HepG2 (cell line): ENCODE measurements around the gene NFX1.

ENCODE experiments used
- ZNF282 ChIP-seq: fragments of 450-650 bp; IDR thresholded peaks from 2 replicates; pipeline ENCODE4 v1.6.1; 2018; ENCODE audit not compliant: partially characterized antibody
- TF ChIP-seq, protein P1 (sequence below): sonication (generic); formaldehyde crosslinking; IDR thresholded peaks from 2 replicates; pipeline ENCODE4 v1.5.0; 2020; ENCODE audit warnings: mild to moderate bottlenecking, missing genetic modification reagents, moderate library complexity
- TF ChIP-seq, protein P2 (sequence below): IDR thresholded peaks from 2 replicates; pipeline ENCODE4 v1.6.1; 2012; ENCODE audit warnings: inconsistent platforms

- TF ChIP-seq ZNF282 = no peak
- TF ChIP-seq, protein P1, sequence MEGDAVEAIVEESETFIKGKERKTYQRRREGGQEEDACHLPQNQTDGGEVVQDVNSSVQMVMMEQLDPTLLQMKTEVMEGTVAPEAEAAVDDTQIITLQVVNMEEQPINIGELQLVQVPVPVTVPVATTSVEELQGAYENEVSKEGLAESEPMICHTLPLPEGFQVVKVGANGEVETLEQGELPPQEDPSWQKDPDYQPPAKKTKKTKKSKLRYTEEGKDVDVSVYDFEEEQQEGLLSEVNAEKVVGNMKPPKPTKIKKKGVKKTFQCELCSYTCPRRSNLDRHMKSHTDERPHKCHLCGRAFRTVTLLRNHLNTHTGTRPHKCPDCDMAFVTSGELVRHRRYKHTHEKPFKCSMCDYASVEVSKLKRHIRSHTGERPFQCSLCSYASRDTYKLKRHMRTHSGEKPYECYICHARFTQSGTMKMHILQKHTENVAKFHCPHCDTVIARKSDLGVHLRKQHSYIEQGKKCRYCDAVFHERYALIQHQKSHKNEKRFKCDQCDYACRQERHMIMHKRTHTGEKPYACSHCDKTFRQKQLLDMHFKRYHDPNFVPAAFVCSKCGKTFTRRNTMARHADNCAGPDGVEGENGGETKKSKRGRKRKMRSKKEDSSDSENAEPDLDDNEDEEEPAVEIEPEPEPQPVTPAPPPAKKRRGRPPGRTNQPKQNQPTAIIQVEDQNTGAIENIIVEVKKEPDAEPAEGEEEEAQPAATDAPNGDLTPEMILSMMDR (CRISPR knock-in tag) = no peak
- TF ChIP-seq, protein P2, sequence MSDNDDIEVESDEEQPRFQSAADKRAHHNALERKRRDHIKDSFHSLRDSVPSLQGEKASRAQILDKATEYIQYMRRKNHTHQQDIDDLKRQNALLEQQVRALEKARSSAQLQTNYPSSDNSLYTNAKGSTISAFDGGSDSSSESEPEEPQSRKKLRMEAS = no peak
Measured at GRCh38 chr9:33355933-33356332, 65.6 kb downstream of the NFX1 start.
